ENCODE results near the gene KSR1.

KSR1 gene

GRCh38 chr17:27518048-27518447 lies 61.8 kb downstream of the KSR1 start:
- Histone ChIP-seq H3K4me1 (ENCODE audit: insufficient read depth, low read length) (peaks cover 40% of the 10 kb centered on the region), H2AFZ (ENCODE audit: low read depth, low read length) (no peak overlapping the region), H3K9me3 (ENCODE audit: low read length) (no peaks in the 10 kb centered on the region), H3K27me3 (ENCODE audit: insufficient read depth, low read length) (no peaks in the 10 kb centered on the region), H3K4me3 (ENCODE audit: low read length) (no peak overlapping the region), H3K36me3 (ENCODE audit: insufficient read depth, low read length) (no peaks in the 10 kb centered on the region)

DNA sequence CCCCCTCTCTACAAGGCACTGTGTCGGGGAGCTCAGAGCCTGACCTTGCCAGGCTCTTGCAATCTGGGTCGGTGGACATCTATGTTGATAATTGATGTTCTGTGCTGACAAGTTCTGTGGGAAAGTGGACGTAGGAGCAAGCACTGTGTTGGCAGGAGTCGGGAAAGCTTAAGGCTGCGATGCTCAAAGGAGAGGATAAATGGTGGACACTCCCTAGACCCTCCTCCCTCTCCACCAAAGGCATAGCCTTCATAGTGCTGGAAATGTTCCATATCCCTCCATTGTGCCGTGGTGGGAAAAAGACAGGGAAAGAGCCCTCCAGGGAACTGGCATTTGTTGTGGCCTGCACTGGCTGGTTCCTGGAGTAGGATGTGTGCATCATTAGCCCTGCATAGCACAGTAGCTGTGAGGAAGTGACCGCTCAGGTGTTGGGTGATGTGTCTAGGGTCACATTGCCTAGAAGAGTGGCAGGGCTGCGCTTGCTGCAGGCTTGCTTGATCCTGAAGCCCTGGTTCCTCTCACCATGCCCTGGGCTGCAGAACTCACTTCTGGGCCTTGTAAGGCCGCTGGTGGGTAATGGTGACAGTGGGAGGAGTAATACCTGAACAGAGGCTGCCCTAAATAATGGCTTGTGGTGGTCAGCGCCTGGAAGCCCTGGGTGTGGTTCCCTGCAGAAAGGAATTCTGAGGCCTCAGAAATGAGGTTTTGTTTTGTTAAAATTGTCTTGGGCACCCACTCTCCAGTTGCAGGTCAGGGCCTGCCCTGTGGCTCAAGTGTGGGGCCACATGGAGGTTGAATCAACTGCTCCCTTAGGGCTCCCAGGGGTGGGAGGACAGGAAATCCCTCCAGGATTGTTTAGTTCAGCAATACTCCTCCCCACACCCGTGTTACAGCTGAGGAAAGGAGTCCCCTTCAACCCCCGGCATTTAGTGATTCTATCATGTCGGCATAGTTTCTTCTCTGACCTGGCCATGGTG lies 62.6 kb downstream of the KSR1 start:
- Histone ChIP-seq H2AFZ (ENCODE audit: low read depth, low read length) (no peak overlapping the region), H3K36me3 (ENCODE audit: insufficient read depth, low read length) (no peaks in the 10 kb centered on the region), H3K27me3 (ENCODE audit: insufficient read depth, low read length) (no peaks in the 10 kb centered on the region), H3K4me1 (ENCODE audit: insufficient read depth, low read length) (peaks cover 36% of the 10 kb centered on the region), H3K9me3 (ENCODE audit: low read length) (no peaks in the 10 kb centered on the region), H3K4me3 (ENCODE audit: low read length) (no peak overlapping the region)

DNA sequence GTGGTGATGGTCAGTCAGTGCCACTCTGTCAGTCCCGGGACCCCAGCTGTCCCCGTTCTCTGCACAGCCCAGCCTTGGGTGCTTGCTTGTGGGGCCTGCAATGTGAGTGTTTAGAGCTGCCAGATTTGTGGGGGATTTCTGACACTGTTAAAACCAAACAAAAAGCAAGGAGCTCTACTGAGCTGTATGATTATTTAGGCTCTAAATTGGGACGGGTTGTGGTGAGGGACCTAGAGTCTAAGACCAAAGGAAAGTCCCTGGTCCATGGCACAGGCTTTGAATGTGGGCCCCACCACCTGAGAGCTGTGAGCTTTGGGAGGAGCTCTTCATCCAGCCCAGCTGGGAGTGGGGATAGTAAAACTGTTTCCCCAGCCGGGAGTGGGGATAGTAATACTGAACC lies 63.3 kb downstream of the KSR1 start:
- Histone ChIP-seq H3K36me3 (ENCODE audit: insufficient read depth, low read length) (no peaks in the 10 kb centered on the region), H2AFZ (ENCODE audit: low read depth, low read length) (no peak overlapping the region), H3K4me3 (ENCODE audit: low read length) (no peak overlapping the region), H3K4me1 (ENCODE audit: insufficient read depth, low read length) (peaks cover 33% of the 10 kb centered on the region), H3K27me3 (ENCODE audit: insufficient read depth, low read length) (no peaks in the 10 kb centered on the region), H3K9me3 (ENCODE audit: low read length) (no peaks in the 10 kb centered on the region)

DNA sequence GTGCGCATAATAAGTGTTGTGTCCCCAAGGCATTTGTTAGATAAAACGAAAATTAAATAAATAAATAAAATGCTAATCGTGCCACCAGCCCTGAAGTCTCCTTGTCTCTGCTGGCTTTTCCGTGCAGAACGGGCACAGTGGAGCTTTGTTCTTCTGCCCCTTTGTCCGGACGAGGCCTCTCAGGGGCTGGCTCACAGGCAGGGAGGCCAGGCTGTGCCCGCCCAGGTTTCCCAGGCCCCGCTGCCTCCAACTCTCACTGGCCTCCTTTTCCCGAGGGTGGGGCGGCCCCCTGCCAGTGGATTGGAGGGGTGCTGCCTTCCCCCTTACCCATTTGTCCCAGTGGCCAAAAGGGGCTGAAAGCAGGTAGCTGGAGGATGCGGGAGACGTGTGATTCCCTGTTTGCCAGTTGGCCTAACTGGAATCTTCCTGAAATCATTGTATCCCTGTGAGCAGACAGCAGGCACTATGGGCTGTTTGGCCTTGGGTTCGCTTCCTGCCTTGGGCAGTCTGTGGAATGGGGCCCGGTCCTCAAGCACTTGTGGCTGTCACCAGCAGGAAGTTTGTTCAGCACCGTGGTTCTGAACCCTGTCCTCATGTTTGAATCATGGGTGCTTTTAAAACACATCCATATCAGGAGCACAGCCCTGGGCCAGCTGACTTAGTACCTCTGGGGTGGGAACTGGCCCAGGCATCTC lies 64.4 kb downstream of the KSR1 start:
- Histone ChIP-seq H3K9me3 (ENCODE audit: low read length) (no peaks in the 10 kb centered on the region), H3K4me1 (ENCODE audit: insufficient read depth, low read length) (peaks cover 22% of the 10 kb centered on the region), H3K27me3 (ENCODE audit: insufficient read depth, low read length) (no peaks in the 10 kb centered on the region), H2AFZ (ENCODE audit: low read depth, low read length) (no peak overlapping the region), H3K4me3 (ENCODE audit: low read length) (no peak overlapping the region), H3K36me3 (ENCODE audit: insufficient read depth, low read length) (no peaks in the 10 kb centered on the region)

DNA sequence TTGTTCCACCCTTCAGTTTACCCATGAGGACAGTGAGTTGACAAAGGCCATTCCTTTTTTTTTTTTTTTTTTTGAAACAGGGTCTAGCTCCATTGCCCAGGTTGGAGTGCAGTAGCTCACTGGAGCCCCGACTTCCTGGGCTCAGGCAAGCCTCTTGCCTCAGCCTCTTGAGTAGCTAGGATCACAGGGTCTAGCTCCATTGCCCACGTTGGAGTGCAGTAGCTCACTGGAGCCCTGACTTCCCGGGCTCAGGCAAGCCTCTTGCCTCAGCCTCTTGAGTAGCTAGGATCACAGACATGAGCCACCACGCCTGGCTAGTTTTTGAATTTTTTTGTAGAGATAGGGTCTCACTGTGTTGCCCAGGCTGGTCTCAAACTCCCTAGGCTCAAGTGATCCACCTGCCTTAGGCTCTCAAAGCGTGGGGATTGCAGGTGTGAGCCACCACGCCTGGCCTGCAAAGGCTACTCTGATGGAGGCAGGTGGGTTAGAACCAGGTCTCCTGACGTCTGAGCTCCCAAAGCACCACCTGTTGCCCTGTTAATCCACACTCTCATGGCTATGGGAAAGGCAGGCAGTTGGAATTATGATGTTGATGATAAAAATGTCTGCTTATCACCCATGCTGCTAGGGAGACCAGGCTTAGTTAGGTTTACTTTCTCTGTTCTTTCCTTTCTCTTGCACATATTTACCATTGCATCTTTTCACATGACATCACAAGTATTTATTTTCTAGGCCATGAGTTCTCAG lies 65.2 kb downstream of the KSR1 start:
- Histone ChIP-seq H3K36me3 (ENCODE audit: insufficient read depth, low read length) (no peaks in the 10 kb centered on the region), H3K27me3 (ENCODE audit: insufficient read depth, low read length) (no peaks in the 10 kb centered on the region), H2AFZ (ENCODE audit: low read depth, low read length) (no peak overlapping the region), H3K4me3 (ENCODE audit: low read length) (no peak overlapping the region), H3K9me3 (ENCODE audit: low read length) (no peaks in the 10 kb centered on the region), H3K4me1 (ENCODE audit: insufficient read depth, low read length) (peaks cover 17% of the 10 kb centered on the region)

GRCh38 chr17:27522028-27522635 lies 65.9 kb downstream of the KSR1 start:
- Histone ChIP-seq H3K4me1 (ENCODE audit: insufficient read depth, low read length) (peaks cover 23% of the 10 kb centered on the region), H3K36me3 (ENCODE audit: insufficient read depth, low read length) (no peaks in the 10 kb centered on the region), H2AFZ (ENCODE audit: low read depth, low read length) (no peak overlapping the region), H3K4me3 (ENCODE audit: low read length) (no peak overlapping the region), H3K9me3 (ENCODE audit: low read length) (no peaks in the 10 kb centered on the region), H3K27me3 (ENCODE audit: insufficient read depth, low read length) (no peaks in the 10 kb centered on the region)

DNA sequence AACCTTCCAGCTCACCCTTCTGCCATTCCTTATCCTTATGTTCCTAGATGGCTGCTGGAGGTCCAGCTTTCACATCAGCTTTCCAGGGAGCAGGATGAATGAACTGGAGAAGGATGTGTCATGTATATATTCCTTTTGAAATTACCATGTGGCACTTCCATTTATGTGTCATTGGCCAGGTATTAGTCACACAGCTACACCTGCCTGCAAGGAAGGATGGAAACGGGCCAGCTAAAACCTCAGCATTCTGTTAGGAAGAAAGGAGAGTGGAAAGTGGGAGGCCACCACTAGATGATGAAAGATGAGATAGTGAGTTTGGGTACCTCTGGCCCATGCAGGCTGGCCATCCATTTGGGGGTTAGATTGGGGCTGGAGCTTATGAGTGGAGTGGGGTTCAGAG lies 67.5 kb downstream of the KSR1 start:
- H3K9me3 ChIP-seq (ENCODE audit: low read length): no peaks in the 10 kb centered on the region
- peaks cover 23% of the 10 kb centered on the region for H3K4me1 ChIP-seq (ENCODE audit: insufficient read depth, low read length)
- no peak overlapping the region for H3K4me3 ChIP-seq (ENCODE audit: low read length)
- no peaks in the 10 kb centered on the region for H3K36me3 ChIP-seq (ENCODE audit: insufficient read depth, low read length)
- H2AFZ ChIP-seq (ENCODE audit: low read depth, low read length): no peak overlapping the region
- no peaks in the 10 kb centered on the region for H3K27me3 ChIP-seq (ENCODE audit: insufficient read depth, low read length)

GRCh38 chr17:27524594-27524993 lies 68.3 kb downstream of the KSR1 start:
- Histone ChIP-seq H3K27me3 (ENCODE audit: insufficient read depth, low read length) (no peaks in the 10 kb centered on the region), H3K4me3 (ENCODE audit: low read length) (no peak overlapping the region), H3K36me3 (ENCODE audit: insufficient read depth, low read length) (no peaks in the 10 kb centered on the region), H3K4me1 (ENCODE audit: insufficient read depth, low read length) (peaks cover 18% of the 10 kb centered on the region), H3K9me3 (ENCODE audit: low read length) (no peaks in the 10 kb centered on the region), H2AFZ (ENCODE audit: low read depth, low read length) (no peak overlapping the region)

- no peak overlapping the region for H3K4me3 ChIP-seq (ENCODE audit: low read length)
- H3K4me1 ChIP-seq (ENCODE audit: insufficient read depth, low read length): peaks cover 13% of the 10 kb centered on the region
Measured at GRCh38 chr17:27525316-27525715, 69.1 kb downstream of the KSR1 start.

DNA sequence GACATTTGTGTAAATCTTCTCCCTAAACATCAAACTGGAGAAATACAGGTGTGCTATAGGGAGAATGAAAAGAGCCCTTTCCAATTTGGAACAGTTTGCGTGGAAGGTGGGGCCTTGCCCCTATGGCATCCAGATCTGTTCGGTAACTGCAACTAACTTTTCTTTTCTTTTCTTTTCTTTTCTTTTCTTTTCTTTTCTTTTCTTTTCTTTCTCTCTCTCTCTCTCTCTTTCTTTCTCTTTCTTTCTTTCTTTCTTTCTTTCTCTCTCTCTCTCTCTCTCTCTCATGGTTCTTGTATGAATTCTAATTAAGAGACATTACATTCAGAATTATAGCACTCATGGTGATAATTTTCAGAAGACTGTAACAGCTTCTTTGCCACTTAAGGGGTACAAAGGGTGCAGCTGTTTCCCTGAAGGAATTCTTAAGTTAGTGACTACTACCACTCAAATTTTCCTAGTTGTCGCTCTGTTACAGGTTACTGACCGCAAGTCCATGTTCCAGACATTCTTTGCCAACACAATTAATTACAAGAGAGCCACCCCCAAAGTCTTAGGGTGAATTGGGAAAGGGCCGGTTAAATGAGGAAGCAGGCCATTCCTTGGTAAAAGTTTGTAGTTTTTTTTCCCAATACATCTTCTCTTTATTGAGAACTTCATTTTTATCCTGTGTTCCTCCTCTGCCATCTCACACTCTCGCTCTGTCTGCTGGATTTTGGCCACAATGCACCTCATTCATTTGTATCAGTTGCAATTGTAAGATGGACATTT lies 69.8 kb downstream of the KSR1 start:
- Histone ChIP-seq H3K4me3 (ENCODE audit: low read length) (no peak overlapping the region), H3K9me3 (ENCODE audit: low read length) (no peaks in the 10 kb centered on the region), H2AFZ (ENCODE audit: low read depth, low read length) (no peak overlapping the region), H3K27me3 (ENCODE audit: insufficient read depth, low read length) (no peaks in the 10 kb centered on the region), H3K36me3 (ENCODE audit: insufficient read depth, low read length) (no peaks in the 10 kb centered on the region), H3K4me1 (ENCODE audit: insufficient read depth, low read length) (peaks cover 8% of the 10 kb centered on the region)

More at GRCh38 chr17:27525316-27525715, 69.1 kb downstream of the KSR1 start:
- Histone ChIP-seq H3K27me3 (ENCODE audit: insufficient read depth, low read length) (no peaks in the 10 kb centered on the region), H3K9me3 (ENCODE audit: low read length) (no peaks in the 10 kb centered on the region), H2AFZ (ENCODE audit: low read depth, low read length) (no peak overlapping the region), H3K36me3 (ENCODE audit: insufficient read depth, low read length) (no peaks in the 10 kb centered on the region)

DNA sequence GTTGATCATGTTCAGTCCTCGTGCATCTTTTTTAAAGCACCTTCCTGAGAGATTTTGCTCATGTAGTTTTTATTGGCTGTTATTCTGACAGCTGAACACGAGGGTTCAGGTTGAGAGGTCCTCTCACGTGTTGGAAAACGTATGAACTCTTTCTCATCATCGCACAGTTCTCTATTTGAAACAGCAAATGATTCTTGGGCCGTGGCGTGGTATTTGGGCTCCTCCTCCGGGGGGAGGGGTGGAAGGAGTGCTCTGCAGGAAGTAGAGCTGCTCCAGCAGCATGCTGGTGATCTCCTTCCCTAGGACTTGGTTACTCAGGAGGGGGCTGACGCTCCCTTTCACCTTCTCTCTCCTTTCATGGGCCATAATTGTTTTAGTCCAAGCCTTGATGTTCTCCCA lies 70.4 kb downstream of the KSR1 start:
- Histone ChIP-seq H3K27me3 (ENCODE audit: insufficient read depth, low read length) (no peaks in the 10 kb centered on the region), H3K4me1 (ENCODE audit: insufficient read depth, low read length) (peaks cover 8% of the 10 kb centered on the region), H3K36me3 (ENCODE audit: insufficient read depth, low read length) (no peaks in the 10 kb centered on the region), H3K9me3 (ENCODE audit: low read length) (no peaks in the 10 kb centered on the region), H2AFZ (ENCODE audit: low read depth, low read length) (no peak overlapping the region), H3K4me3 (ENCODE audit: low read length) (no peak overlapping the region)

GRCh38 chr17:27529230-27529796 lies 73.1 kb downstream of the KSR1 start:
- H3K4me3 ChIP-seq (ENCODE audit: low read length): no peak overlapping the region
- H3K36me3 ChIP-seq (ENCODE audit: insufficient read depth, low read length): no peaks in the 10 kb centered on the region
- H3K4me1 ChIP-seq (ENCODE audit: insufficient read depth, low read length): peaks cover 8% of the 10 kb centered on the region
- H3K27me3 ChIP-seq (ENCODE audit: insufficient read depth, low read length): no peaks in the 10 kb centered on the region
- no peak overlapping the region for H2AFZ ChIP-seq (ENCODE audit: low read depth, low read length)
- H3K9me3 ChIP-seq (ENCODE audit: low read length): no peaks in the 10 kb centered on the region

Data from neuron (in vitro differentiated cells).